Activated B cell treated with CpG ODN at 0.5 μM for 24 hours (primary cell): Measurements from ENCODE around the gene KLK7. TPM values are rescaled to one million over a fixed set of nuclear protein-coding genes. Genes with fewer than 3 reads are reported as not detected.

Source experiments
- ATAC-seq: fragments of 200-7000 bp; cut with Tn5 transposase; one replicate; pipeline ENCODE4 v1.10.0; 2021; ENCODE audit warnings: low read depth, mild to moderate bottlenecking, moderate library complexity
- CTCF ChIA-PET: fragments of 350-600 bp; sonication (Branson Sonifier 250); formaldehyde crosslinking; loops from one replicate; lab custom pipeline; 2021; ENCODE audit warnings: antibody characterized with exemption; lab: Charles Lee
- POLR2A ChIA-PET: fragments of 350-600 bp; sonication (Branson Sonifier 250); formaldehyde crosslinking; loops from one replicate; lab custom pipeline; 2021; ENCODE audit warnings: antibody characterized with exemption; lab: Charles Lee
- DNase-seq: peaks from one replicate; pipeline ENCODE4 v3.0.0; 2022
- H3K27ac Mint-ChIP-seq: one replicate; pipeline ENCODE4 v1.8.0; 2020; ENCODE audit warnings: mixed read lengths
- H3K27me3 Mint-ChIP-seq: one replicate; pipeline ENCODE4 v1.8.0; 2021; ENCODE audit warnings: mixed read lengths
- H3K36me3 Mint-ChIP-seq: one replicate; pipeline ENCODE4 v1.8.0; 2021; ENCODE audit warnings: low read depth, mixed read lengths
- H3K4me1 Mint-ChIP-seq: one replicate; pipeline ENCODE4 v1.8.0; 2021; ENCODE audit warnings: mixed read lengths
- H3K4me3 Mint-ChIP-seq: one replicate; pipeline ENCODE4 v1.8.0; 2020; ENCODE audit warnings: mild to moderate bottlenecking, mixed read lengths
- H3K9me3 Mint-ChIP-seq: one replicate; pipeline ENCODE4 v1.8.0; 2020; ENCODE audit warnings: mixed read lengths
- CTCF ChIP-seq: fragments of 200-600 bp; IDR thresholded peaks from one replicate; pipeline ENCODE4 v1.8.0; 2022; ENCODE audit warnings: antibody characterized with exemption, mild to moderate bottlenecking
- intact Hi-C: fragments of 100-400 bp; cut with micrococcal nuclease; formaldehyde crosslinking; loops from one replicate; pipeline ENCODE4 v1.15.1; 2024
- total RNA-seq: library from RNA; stranded (reverse); gene quantifications from 2 replicates; pipeline ENCODE4 v1.2.3, GENCODE V29; 2022

The KLK7 gene
- total RNA-seq, 1 donor from 2014 or later, result not detected

- ATAC-seq (no peak), DNase-seq (no peak)
- Mint-ChIP-seq H3K9me3 (no peaks in the 10 kb centered on the region), H3K36me3 (no peaks in the 10 kb centered on the region), H3K4me3 (no peak overlapping the region), H3K27me3 (peaks cover 29% of the 10 kb centered on the region), H3K4me1 (peaks cover 2% of the 10 kb centered on the region), H3K27ac (no peak overlapping the region)
- intact Hi-C loops, result no loop called here
- no peak for TF ChIP-seq CTCF
- CTCF ChIA-PET, result no interaction called here
- POLR2A ChIA-PET, result no interaction called here
Observed at GRCh38 chr19:50931023-50931422, 52.7 kb downstream of the KLK7 start.

DNA sequence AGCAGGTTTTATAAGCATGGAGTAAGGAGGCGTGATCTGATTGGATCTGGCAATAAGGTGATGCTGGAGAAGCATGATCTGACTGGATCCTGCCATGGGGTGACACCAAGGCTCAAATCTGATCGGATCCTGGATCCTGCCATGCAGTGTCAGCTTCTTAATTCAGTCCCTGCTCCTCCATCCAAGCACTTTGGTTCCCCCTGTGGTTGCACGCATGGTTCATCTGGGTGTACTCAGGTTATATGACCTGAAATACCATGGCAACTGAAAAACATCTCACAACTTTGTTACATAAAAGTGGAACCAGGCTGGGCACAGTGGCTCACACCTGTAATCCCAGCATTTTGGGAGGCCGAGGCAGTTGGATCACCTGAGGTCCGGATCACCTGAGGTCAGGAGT is 54.9 kb downstream of the KLK7 start:
- intact Hi-C loops, result no loop called here
- Mint-ChIP-seq H3K4me3 (no peak overlapping the region), H3K27ac (no peak overlapping the region), H3K9me3 (no peaks in the 10 kb centered on the region), H3K4me1 (peaks cover 2% of the 10 kb centered on the region), H3K27me3 (peaks cover 36% of the 10 kb centered on the region), H3K36me3 (no peaks in the 10 kb centered on the region)
- CTCF ChIA-PET, result no interaction called here
- TF ChIP-seq CTCF, result no peak
- DNase-seq, result no peak
- ATAC-seq, result no peak
- POLR2A ChIA-PET, result no interaction called here

Other genes with a start within 250 kb of the KLK7 start
- not detected in 2 replicates for gene GPR32, start 213.5 kb downstream of the KLK7 start, total RNA-seq
- gene ACP4, start 193.5 kb downstream of the KLK7 start, total RNA-seq, result not detected in 2 replicates
- gene KLK1, start 160.1 kb downstream of the KLK7 start, total RNA-seq, result 10.0 and 13.0 TPM in 2 replicates
- not detected in 2 replicates for gene KLK15, start 150.3 kb downstream of the KLK7 start, total RNA-seq
- gene KLK3, start 129.0 kb downstream of the KLK7 start, total RNA-seq, result not detected in 2 replicates
- gene KLK2, start 110.5 kb downstream of the KLK7 start, total RNA-seq, result 0.69 and 1.8 TPM in 2 replicates
- 0.32 and 0.75 TPM in 2 replicates for gene KLK4, start 72.5 kb downstream of the KLK7 start, total RNA-seq
- gene KLK5, start 30.9 kb downstream of the KLK7 start, total RNA-seq, result not detected in 2 replicates
- gene KLK6, start 14.3 kb downstream of the KLK7 start, total RNA-seq, result not detected in 2 replicates
- not detected in 2 replicates for gene KLK8, start 17.7 kb upstream of the KLK7 start, total RNA-seq
- gene KLK10, start 35.8 kb upstream of the KLK7 start, total RNA-seq, result not detected in 2 replicates
- not detected in 2 replicates for gene KLK11, start 42.7 kb upstream of the KLK7 start, total RNA-seq
- gene KLK12, start 51.1 kb upstream of the KLK7 start, total RNA-seq, result not detected in 2 replicates
- not detected in 2 replicates for gene KLK13, start 81.2 kb upstream of the KLK7 start, total RNA-seq
- gene KLK14, start 99.0 kb upstream of the KLK7 start, total RNA-seq, result 0.76 and 0.82 TPM in 2 replicates
- gene CTU1, start 124.5 kb upstream of the KLK7 start, total RNA-seq, result 7.8 and 8.9 TPM in 2 replicates
- 0.29 TPM in 1 of 2 replicates, not detected in the other for gene SIGLEC9, start 141.0 kb upstream of the KLK7 start, total RNA-seq
- not detected in 2 replicates for gene SIGLEC7, start 158.4 kb upstream of the KLK7 start, total RNA-seq
- gene CD33, start 241.2 kb upstream of the KLK7 start, total RNA-seq, result not detected in 2 replicates